ENCODE results near the gene PNKP. TPM values are rescaled to one million over a fixed set of nuclear protein-coding genes. Genes with fewer than 3 reads are reported as not detected.

Gene PNKP
- total and polyA plus RNA-seq, 2 of the 8 experiments (the other 6 are each of a cell fraction or from before 2014, with no cell fraction given) = 45.8 to 105 TPM

DNA sequence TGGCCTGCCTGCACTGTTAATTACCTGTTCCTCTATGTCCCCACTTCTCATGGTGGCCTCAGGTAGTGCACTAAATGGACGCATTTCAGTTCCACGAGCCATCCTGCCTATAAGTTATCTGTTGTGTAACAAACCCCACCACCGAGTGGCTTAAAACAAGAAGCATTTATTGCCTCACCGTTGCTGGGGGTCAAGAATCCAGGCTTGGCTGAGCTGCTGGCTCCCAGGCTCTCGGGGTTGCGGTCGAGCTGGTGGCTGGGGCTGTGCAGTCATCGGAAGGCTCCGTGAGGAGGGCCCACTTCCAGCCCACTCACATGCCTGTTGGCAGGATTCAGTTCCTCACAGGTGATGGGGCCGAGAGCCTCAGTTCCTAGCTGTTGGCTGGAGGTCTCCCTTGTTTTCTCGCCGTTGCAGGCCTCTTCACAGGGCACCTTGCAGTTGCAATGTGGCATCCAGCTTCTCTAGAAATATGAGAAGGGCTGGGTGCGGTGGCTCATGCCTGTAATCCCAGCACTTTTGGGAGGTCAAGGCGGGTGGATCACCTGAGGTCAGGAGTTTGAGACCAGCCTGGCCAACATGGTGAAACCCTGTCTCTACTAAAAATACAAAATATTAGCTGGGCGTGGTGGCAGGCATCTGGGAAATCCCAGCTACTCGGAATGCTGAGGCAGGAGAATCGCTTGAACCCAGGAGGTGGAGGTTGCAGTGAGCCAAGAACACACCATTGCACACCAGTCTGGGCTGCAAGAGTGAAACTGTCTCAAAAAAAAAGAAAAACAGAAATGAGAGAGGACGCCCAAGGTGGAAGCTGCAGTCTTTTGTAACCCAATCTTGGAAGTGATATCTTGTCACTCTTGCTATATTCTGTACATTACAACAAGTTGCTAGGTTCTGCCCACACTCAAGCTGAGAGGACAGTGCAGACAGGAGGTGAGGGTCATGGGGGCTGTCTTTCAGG is 23.0 kb downstream of the PNKP start (continued):
- no peak for TF ChIP-seq SP1 (IDR thresholded peaks at IDR 0.05; ENCODE audit: low read depth, low read length)
- no peak for TF ChIP-seq SIRT6 (IDR thresholded peaks at IDR 0.05; ENCODE audit: low read length)
- no peak for TF ChIP-seq RBBP5 (IDR thresholded peaks at IDR 0.05; ENCODE audit: borderline replicate concordance, low read depth, low read length)
- TF ChIP-seq CHD1 (IDR thresholded peaks at IDR 0.05; ENCODE audit: low read depth, low read length) = no peak
- TF ChIP-seq BRCA1 (IDR thresholded peaks at IDR 0.05; ENCODE audit: low read depth, low read length) = no peak
- no peak for TF ChIP-seq RAD21 (IDR thresholded peaks at IDR 0.05 in 1 of 2, conservative IDR thresholded peaks at IDR 0.05 in 1 of 2; ENCODE audit: low read depth in 2 of 2, low read length in 2 of 2)
- no peak for TF ChIP-seq KDM4A (IDR thresholded peaks at IDR 0.05; ENCODE audit: low read depth, low read length, severe bottlenecking)
- TF ChIP-seq NANOG (IDR thresholded peaks at IDR 0.05; ENCODE audit: insufficient read depth, low read depth, low read length, poor library complexity, severe bottlenecking) = no peak

Data from H1 (cell line).